Neutrophil (primary cell): ENCODE measurements around the gene NPFF.
A peak's percentile ranks its signal among the peaks of the same experiment; 100 is the strongest.

ENCODE experiments used
- H3K27ac ChIP-seq: fragments of 200-600 bp; sonication (generic); 2 replicates; pipeline ENCODE4 v1.5.1; 2016; ENCODE audit warnings: mild to moderate bottlenecking, moderate library complexity
- H3K27me3 ChIP-seq: fragments of 200-600 bp; sonication (generic); 2 replicates; pipeline ENCODE4 v1.6.0; 2016; ENCODE audit warnings: mild to moderate bottlenecking
- H3K36me3 ChIP-seq: fragments of 200-600 bp; sonication (generic); 2 replicates; pipeline ENCODE4 v1.5.1; 2017
- H3K4me1 ChIP-seq, 2 experiments: fragments of 200-600 bp in 1 of 2; sonication (generic) in 1 of 2; 1 replicate in 1 of 2; 2 replicates in 1 of 2; pipeline versions ENCODE4 v1.5.1 to v1.6.1; 2013 to 2016; ENCODE audit warnings: low read depth in 1 of 2, low read length in 1 of 2, mild to moderate bottlenecking in 1 of 2, moderate library complexity in 1 of 2; ENCODE audit not compliant: control insufficient read depth in 1 of 2, insufficient read depth in 1 of 2
- H3K4me3 ChIP-seq, 2 experiments: fragments of 200-600 bp in 1 of 2; sonication (generic) in 1 of 2; 1 replicate in 1 of 2; 2 replicates in 1 of 2; pipeline ENCODE4 v1.5.1; 2013 to 2016; ENCODE audit warnings: low read depth in 1 of 2, low read length in 1 of 2, mild to moderate bottlenecking in 1 of 2, moderate library complexity in 1 of 2
- H3K9me3 ChIP-seq: fragments of 200-600 bp; sonication (generic); 2 replicates; pipeline ENCODE4 v1.5.1; 2016
- CTCF ChIP-seq: fragments of 200-600 bp; sonication (generic); IDR thresholded peaks from 2 replicates; pipeline ENCODE4 v1.5.1; 2016; ENCODE audit warnings: antibody characterized with exemption

NPFF gene

DNA sequence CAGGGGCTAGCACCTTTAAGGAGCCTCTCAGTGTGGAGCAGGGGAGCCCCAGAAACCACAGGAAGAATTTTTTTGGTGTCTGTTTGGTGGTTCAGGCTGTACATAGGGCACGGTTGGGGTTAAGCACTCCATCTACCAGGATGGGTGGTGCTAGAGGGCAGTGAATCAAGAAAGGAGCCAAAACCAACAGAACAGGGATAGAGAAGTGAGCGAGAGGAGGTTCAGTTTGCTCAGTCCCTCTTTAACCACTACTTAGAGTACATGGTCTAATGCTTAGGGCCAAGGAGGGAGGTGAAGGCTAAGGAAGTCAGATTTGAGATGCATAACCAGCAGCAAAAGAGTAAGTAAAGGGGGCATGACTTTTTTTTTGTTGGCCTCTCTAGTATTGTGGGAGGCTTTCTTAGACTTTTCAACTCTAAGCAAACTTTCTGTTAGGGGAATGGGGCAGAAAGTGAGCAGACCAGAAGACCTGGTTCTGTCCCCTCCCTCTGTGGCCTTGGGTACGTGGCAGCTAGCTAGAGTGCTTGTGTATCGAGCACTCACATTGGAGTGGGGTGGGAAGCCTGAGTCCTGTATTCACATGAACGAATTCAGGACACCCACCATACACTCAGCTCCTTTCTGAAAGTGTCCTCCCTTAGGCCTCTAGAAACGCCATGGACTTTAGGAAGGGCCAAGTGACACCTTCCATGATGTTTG lies 6.6 kb upstream of the NPFF start:
- Histone ChIP-seq H3K36me3 (peaks cover 88% of the 10 kb centered on the region), H3K27me3 (no peaks in the 10 kb centered on the region), H3K27ac (no peak overlapping the region), H3K4me3 (no peak overlapping the region), H3K4me1 (peaks cover 0 to 4% of the 10 kb centered on the region in 2 experiments), H3K9me3 (no peaks in the 10 kb centered on the region)
- no peak for TF ChIP-seq CTCF

GRCh38 chr12:53510181-53510812 lies 3.0 kb upstream of the NPFF start:
- no peak overlapping the region for H3K27ac ChIP-seq
- TF ChIP-seq CTCF = no peak
- no peaks in the 10 kb centered on the region for H3K27me3 ChIP-seq
- H3K4me3 ChIP-seq = no peak overlapping the region
- H3K9me3 ChIP-seq = no peaks in the 10 kb centered on the region
- H3K4me1 ChIP-seq = peaks cover 7 to 10% of the 10 kb centered on the region in 2 experiments
- peaks cover 61% of the 10 kb centered on the region for H3K36me3 ChIP-seq

GRCh38 chr12:53508534-53509170 lies 1.4 kb upstream of the NPFF start:
- Histone ChIP-seq H3K4me1 (peaks cover 7 to 10% of the 10 kb centered on the region in 2 experiments), H3K36me3 (peaks cover 44% of the 10 kb centered on the region), H3K9me3 (no peaks in the 10 kb centered on the region), H3K27ac (peak overlapping the region; percentile 30), H3K4me3 (no peak overlapping the region), H3K27me3 (no peaks in the 10 kb centered on the region)
- peak; percentile 96 for TF ChIP-seq CTCF

GRCh38 chr12:53507603-53507885 lies 260 bp upstream of the NPFF start:
- H3K27me3 ChIP-seq = no peaks in the 10 kb centered on the region
- H3K36me3 ChIP-seq = peaks cover 33% of the 10 kb centered on the region
- no peak overlapping the region for H3K27ac ChIP-seq
- peaks cover 7 to 10% of the 10 kb centered on the region in 2 experiments for H3K4me1 ChIP-seq
- TF ChIP-seq CTCF = no peak
- no peak overlapping the region for H3K4me3 ChIP-seq
- H3K9me3 ChIP-seq = no peaks in the 10 kb centered on the region

GRCh38 chr12:53506450-53506785 lies 866 bp downstream of the NPFF start:
- H3K4me1 ChIP-seq = peaks cover 13 to 17% of the 10 kb centered on the region in 2 experiments
- H3K36me3 ChIP-seq = peaks cover 22% of the 10 kb centered on the region
- no peak for TF ChIP-seq CTCF
- H3K4me3 ChIP-seq = no peak overlapping the region
- H3K9me3 ChIP-seq = no peaks in the 10 kb centered on the region
- H3K27me3 ChIP-seq = no peaks in the 10 kb centered on the region
- no peak overlapping the region for H3K27ac ChIP-seq
